Pulmonary artery endothelial cell (primary cell): ENCODE data around the gene CAMK1D. TPM values are rescaled to one million over a fixed set of nuclear protein-coding genes. Genes with fewer than 3 reads are reported as not detected.

Experiments
- DNase-seq: peaks from one replicate; pipeline ENCODE4 v3.0.0-alpha.2; 2011; ENCODE audit warnings: low read depth, low spot score
- total RNA-seq: library from RNA; depleted of rRNA; stranded (reverse); fragments of >200 nt; gene quantifications from 2 replicates; pipeline ENCODE4 v1.2.3, GENCODE V29; 2014

Gene CAMK1D
- total RNA-seq, 1 donor from 2014 or later: 0.86 TPM

DNA sequence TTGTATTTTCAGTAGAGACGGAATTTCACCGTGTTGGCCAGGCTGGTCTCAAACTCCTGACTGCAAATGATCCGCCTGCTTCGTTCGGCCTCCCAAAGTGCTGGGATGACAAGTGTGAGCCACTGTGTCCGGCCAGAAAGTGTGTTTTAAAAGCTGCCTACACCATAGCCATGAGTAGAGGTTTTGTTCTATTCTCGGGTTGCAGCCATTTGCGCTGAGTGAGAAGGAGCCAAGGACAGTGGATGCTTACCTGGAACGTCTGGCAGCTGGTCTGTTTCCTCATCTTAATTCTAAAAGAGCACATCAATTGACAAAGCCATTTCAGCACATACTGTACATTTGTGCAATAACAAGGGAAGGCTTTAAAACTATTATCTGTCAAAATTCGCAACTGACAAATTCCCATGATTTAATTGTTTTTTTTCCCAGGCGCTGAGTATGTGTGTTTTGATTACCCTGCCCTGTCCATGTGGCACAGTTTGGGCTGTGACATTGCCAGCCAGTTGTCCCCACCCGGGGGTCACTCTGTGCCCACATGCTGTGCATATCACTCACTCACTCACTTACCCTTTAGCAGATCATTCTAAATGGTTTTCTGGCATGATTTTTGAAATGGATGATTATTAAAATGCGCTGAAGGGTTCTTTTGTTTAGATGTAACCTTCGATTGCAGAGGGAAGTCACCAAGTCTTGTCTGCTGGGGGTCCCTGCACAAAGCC lies 400.6 kb downstream of the CAMK1D start:
- no peak for DNase-seq

GRCh38 chr10:12750526-12751201 lies 401.3 kb downstream of the CAMK1D start:
- no peak for DNase-seq

DNA sequence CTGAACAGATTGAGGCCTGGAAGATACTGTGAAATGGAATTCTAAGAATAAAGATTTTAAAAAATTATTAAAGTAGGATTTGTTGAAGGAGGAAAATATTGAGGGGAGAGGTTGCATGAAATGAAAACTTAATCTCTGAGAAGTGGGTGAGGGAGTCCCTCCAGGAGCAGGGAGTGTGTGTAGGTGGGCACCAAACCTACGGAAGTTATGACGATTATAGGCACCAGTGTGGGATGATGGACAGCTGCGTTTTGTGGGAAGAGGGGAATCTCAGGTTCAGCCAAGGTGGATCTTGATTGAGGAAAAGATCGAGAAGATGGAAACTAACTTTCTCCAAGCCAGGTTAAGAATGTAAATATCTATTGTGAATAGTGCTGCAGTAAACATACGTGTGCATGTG lies 405.7 kb downstream of the CAMK1D start:
- DNase-seq: no peak

DNA sequence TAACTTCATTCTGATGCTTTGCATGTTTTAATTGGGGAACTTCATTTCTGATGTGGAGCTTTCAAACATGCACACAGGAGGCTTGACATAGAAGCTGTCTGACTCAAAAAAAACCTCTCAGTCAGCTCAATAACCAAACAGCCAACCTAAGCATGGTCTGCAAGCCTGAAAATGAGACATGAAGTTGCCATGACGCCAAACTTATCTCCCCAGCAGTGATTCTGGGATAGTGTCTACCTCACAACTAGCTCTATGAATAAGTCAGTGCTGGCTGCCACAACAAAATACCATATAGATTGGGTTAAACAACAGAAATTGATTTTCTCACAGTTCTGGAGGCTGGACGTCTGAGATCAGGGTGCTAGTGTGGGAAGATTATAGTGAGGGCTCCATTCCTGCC lies 408.0 kb downstream of the CAMK1D start:
- no peak for DNase-seq

DNA sequence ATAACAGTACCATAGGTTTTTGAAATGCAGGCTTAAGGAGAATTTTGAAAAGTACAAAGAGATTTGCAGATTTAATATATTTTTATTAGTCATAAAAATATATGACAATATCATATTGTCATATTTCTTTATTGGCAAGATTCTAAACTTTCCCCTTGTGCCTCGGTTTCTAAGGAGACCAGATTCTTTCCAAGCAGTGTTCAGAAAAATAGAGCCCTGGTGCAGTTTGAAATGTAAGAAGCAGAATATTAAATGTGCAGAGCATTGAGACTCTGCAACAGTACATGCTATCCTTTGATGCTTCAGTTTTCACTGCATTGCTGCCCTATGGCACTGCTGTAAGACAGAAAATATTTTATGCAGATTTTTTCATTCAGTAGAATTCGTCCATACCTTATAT lies 408.9 kb downstream of the CAMK1D start:
- DNase-seq: no peak

- no peak for DNase-seq
Observed at GRCh38 chr10:12766223-12766622, 416.9 kb downstream of the CAMK1D start.

DNA sequence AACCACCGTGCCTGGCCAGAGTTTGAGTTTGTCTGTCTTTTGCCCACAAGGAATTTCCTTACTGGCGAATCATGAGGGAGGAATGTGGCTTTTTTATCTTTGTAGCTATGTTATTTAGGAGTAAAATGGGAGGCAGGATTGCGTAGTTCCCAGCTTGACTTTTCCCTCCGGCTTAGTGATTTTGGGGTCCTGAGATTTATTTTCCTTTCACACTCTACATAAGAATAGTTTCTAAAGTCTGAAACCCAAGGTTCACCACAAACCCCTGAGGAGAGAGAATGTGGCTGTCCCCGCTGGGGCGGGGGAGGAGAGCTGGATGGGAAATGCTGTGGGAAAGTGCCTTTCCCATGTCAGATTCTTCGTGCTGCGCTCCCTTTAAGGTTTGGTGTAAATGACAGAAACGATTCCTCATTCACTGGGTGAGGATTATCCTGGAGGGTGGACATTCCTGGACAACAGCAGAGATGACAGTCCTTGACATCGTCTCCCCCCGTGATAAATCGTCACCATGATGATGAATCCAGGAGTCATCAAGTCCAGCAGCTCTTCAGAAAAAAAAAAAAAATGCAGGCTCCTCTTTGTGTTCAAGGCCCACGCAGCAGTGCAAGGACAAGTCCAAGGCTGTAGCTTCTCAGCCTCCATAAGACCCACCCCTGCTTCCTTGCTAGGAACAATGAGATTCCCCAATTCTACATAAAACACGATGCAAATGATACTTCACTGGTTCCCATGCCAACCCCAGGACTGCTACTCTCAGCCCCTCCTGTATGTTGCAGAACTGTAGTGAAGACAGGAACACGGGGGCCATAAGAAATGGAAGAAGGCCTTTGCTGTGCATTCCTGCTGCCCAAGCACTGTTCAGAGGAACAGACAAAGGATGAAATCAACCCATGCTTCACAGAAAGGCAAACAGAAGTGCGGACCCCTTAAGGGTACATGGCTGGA lies 419.1 kb downstream of the CAMK1D start:
- no peak for DNase-seq

- no peak for DNase-seq
Observed at GRCh38 chr10:12769323-12770044, 420.1 kb downstream of the CAMK1D start.

- no peak for DNase-seq
Observed at GRCh38 chr10:12771981-12772760, 422.8 kb downstream of the CAMK1D start.

GRCh38 chr10:12772797-12773587 lies 423.6 kb downstream of the CAMK1D start:
- no peak for DNase-seq

GRCh38 chr10:12774204-12774894 lies 425.0 kb downstream of the CAMK1D start:
- no peak for DNase-seq

DNA sequence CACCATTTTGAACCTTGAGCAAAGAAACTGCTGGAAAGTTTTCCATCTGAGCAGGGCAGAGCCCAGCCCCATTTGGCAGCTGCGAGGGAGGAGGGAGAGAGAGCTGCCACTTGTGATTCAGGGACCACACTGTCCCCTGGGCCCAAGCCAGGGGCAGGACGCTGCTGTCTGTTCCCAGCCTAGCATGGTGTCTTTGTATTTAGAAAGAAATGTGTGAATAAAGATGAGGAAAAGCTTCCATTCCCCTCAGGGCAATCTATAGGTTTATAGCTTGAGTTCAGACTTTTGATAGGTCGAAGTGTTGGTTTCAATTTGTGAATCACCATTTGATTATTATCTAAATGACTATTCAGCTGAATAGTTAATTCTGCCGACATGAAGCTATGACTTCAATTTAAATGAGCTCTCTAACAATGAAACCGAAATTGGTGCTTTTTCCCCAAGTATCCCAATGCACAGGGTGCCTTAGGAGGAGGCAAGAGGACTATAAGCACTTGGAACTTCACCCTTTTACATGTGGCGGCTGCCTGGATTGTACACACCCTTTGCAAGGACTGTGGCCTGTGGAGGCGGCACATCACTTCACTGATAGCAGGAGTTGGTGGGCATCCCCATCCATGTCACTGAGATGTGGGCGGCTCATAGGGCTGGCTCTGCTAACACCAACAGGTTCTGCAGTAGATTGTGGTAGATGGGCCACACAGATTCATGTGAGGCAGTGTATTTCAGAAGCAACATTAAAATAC lies 428.7 kb downstream of the CAMK1D start:
- DNase-seq: no peak

GRCh38 chr10:12780634-12781601 lies 431.6 kb downstream of the CAMK1D start:
- no peak for DNase-seq

DNA sequence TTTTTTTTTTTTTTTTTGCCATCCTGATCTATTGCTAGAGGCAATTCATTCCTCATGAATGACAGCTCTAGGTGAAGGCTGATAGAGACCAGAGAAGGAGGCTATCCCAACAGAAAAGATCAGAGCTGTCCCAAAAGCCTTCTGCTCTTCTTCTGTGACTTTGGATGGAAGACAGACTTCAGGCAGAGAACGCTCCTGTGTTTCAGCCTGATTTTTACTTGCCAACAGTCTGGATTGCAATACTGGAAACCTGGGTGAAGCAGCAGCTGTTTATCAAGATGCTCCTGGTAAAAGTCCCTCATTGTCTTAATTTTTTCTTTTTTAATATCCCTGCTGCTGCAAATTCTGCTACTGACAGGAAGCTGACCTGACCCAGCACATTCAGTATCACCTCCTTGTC lies 432.6 kb downstream of the CAMK1D start:
- no peak for DNase-seq

GRCh38 chr10:12782537-12782936 lies 433.2 kb downstream of the CAMK1D start:
- peak; percentile 2 for DNase-seq

GRCh38 chr10:12783293-12783692 lies 433.9 kb downstream of the CAMK1D start:
- DNase-seq: no peak

DNA sequence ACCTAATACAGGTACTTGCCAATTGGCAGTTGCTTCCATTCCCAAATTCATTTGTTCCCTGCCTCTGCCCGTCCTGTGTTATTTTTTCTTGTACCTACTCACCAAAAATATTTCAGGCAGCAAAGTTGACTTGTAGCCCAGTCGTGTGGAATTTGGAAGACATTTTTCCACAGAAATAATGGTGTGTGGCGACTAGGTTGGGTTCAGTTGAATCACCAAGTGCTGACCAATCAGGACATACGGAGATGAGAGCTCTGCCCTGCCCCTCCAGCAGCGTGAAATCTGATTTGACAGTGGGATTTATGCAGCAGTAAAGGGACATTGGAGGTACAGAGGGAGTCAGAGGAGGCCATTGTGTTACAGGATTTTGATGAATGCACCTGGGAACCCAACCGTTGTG lies 435.3 kb downstream of the CAMK1D start:
- DNase-seq: no peak
